H9 (cell line): Measurements from ENCODE around the gene ARPC1A. TPM values are rescaled to one million over a fixed set of nuclear protein-coding genes. Genes with fewer than 3 reads are reported as not detected.

Experiments used
- DNase-seq: peaks from one replicate; pipeline ENCODE4 v3.0.0-alpha.2; 2017
- H2AFZ ChIP-seq: one replicate; pipeline ENCODE4 v1.6.1; 2013; ENCODE audit warnings: mild to moderate bottlenecking, low read length, control low read depth, moderate library complexity
- H2AK5ac ChIP-seq: 2 replicates; pipeline ENCODE4 v1.6.1; 2013; ENCODE audit warnings: low read length, control low read depth, mixed read lengths; ENCODE audit not compliant: insufficient read length
- H2BK120ac ChIP-seq: one replicate; pipeline ENCODE4 v1.6.1; 2013; ENCODE audit warnings: low read depth, mild to moderate bottlenecking, low read length, control low read depth, inconsistent platforms; ENCODE audit not compliant: poor library complexity, severe bottlenecking
- H2BK12ac ChIP-seq: 2 replicates; pipeline ENCODE4 v1.6.1; 2013; ENCODE audit warnings: low read length, control low read depth, mixed read lengths, low read depth; ENCODE audit not compliant: insufficient read length
- H2BK15ac ChIP-seq: 2 replicates; pipeline ENCODE4 v1.6.1; 2013; ENCODE audit warnings: low read depth, low read length, control low read depth
- H2BK20ac ChIP-seq: one replicate; pipeline ENCODE4 v1.6.1; 2013; ENCODE audit warnings: low read depth, mild to moderate bottlenecking, low read length, control low read depth, inconsistent platforms; ENCODE audit not compliant: poor library complexity, severe bottlenecking
- H2BK5ac ChIP-seq: 2 replicates; pipeline ENCODE4 v1.6.1; 2013; ENCODE audit warnings: low read length, control low read depth, mixed read lengths; ENCODE audit not compliant: insufficient read length
- H3K14ac ChIP-seq: 2 replicates; pipeline ENCODE4 v1.6.1; 2013; ENCODE audit warnings: low read length, control low read depth; ENCODE audit not compliant: insufficient read depth
- H3K18ac ChIP-seq: 2 replicates; pipeline ENCODE4 v1.6.1; 2013; ENCODE audit warnings: low read depth, mild to moderate bottlenecking, mixed read lengths, low read length, control low read depth; ENCODE audit not compliant: insufficient read length
- H3K23ac ChIP-seq: 2 replicates; pipeline ENCODE4 v1.6.1; 2013; ENCODE audit warnings: low read length, control low read depth, mixed read lengths, low read depth; ENCODE audit not compliant: insufficient read length
- H3K23me2 ChIP-seq: 2 replicates; pipeline ENCODE4 v1.6.1; 2013; ENCODE audit warnings: low read depth, mild to moderate bottlenecking, mixed read lengths, low read length, control low read depth; ENCODE audit not compliant: insufficient read length, poor library complexity, severe bottlenecking
- H3K27ac ChIP-seq: 2 replicates; pipeline ENCODE4 v1.5.1; 2013; ENCODE audit warnings: low read length, control low read depth, mixed read lengths, low read depth; ENCODE audit not compliant: insufficient read length
- H3K27me3 ChIP-seq: 2 replicates; pipeline ENCODE4 v1.6.1; 2013; ENCODE audit warnings: low read length, control low read depth, inconsistent platforms; ENCODE audit not compliant: insufficient read depth
- H3K4ac ChIP-seq: 2 replicates; pipeline ENCODE4 v1.6.1; 2013; ENCODE audit warnings: low read depth, mild to moderate bottlenecking, control low read depth, inconsistent platforms, low read length, moderate library complexity
- H3K4me1 ChIP-seq: 2 replicates; pipeline ENCODE4 v1.6.1; 2013; ENCODE audit warnings: low read length, control low read depth, inconsistent platforms; ENCODE audit not compliant: insufficient read depth
- H3K4me2 ChIP-seq: 2 replicates; pipeline ENCODE4 v1.6.1; 2013; ENCODE audit warnings: low read length, control low read depth, mixed read lengths; ENCODE audit not compliant: insufficient read length, insufficient read depth
- H3K56ac ChIP-seq: 2 replicates; pipeline ENCODE4 v1.6.1; 2013; ENCODE audit warnings: low read depth, mild to moderate bottlenecking, mixed read lengths, low read length, control low read depth; ENCODE audit not compliant: insufficient read length
- H3K79me1 ChIP-seq: 2 replicates; pipeline ENCODE4 v1.6.1; 2013; ENCODE audit warnings: low read depth, mild to moderate bottlenecking, moderate library complexity, low read length, control low read depth, inconsistent platforms; ENCODE audit not compliant: insufficient read depth, poor library complexity, severe bottlenecking
- H3K79me2 ChIP-seq: 2 replicates; pipeline ENCODE4 v1.6.1; 2013; ENCODE audit warnings: low read length, control low read depth, inconsistent platforms; ENCODE audit not compliant: insufficient read depth
- H3K9ac ChIP-seq: 2 replicates; pipeline ENCODE4 v1.6.1; 2013; ENCODE audit warnings: low read length, control low read depth, mixed read lengths; ENCODE audit not compliant: insufficient read length; ENCODE audit errors: extremely low read depth
- H3K9me3 ChIP-seq: one replicate; pipeline ENCODE4 v1.6.1; 2013; ENCODE audit warnings: low read depth, low read length, inconsistent platforms; ENCODE audit not compliant: control insufficient read depth
- H3T11ph ChIP-seq: one replicate; pipeline ENCODE4 v1.6.1; 2013; ENCODE audit warnings: mild to moderate bottlenecking, low read length, control low read depth, inconsistent platforms
- H4K20me1 ChIP-seq: one replicate; pipeline ENCODE4 v1.6.1; 2013; ENCODE audit not compliant: control insufficient read depth, insufficient read length, insufficient read depth
- H4K5ac ChIP-seq: 2 replicates; pipeline ENCODE4 v1.6.1; 2013; ENCODE audit warnings: low read depth, mild to moderate bottlenecking, mixed read lengths, low read length, control low read depth; ENCODE audit not compliant: insufficient read length
- H4K8ac ChIP-seq: replicated peaks from 2 replicates; pipeline ENCODE4 v1.6.1; 2013; ENCODE audit warnings: low read length, control low read depth, mixed read lengths, low read depth; ENCODE audit not compliant: insufficient read length
- H4K91ac ChIP-seq: 2 replicates; pipeline ENCODE4 v1.6.1; 2013; ENCODE audit warnings: low read depth, mild to moderate bottlenecking, moderate library complexity, mixed read lengths, low read length, control low read depth; ENCODE audit not compliant: insufficient read length
- H3K27ac Mint-ChIP-seq, 3 experiments: 2 replicates in 2 of 3; 3 replicates in 1 of 3; pipeline ENCODE4 v1.8.0; 2020 to 2021; ENCODE audit warnings: mixed read lengths in 3 of 3, mild to moderate bottlenecking in 1 of 3, moderate library complexity in 1 of 3
- H3K27me3 Mint-ChIP-seq: 2 replicates; pipeline ENCODE4 v1.8.0; 2021; ENCODE audit warnings: low read depth, mild to moderate bottlenecking, moderate library complexity, mixed read lengths
- H3K36me3 Mint-ChIP-seq, 3 experiments: 2 replicates in 2 of 3; 3 replicates in 1 of 3; pipeline ENCODE4 v1.8.0; 2020 to 2021; ENCODE audit warnings: low read depth in 3 of 3, mixed read lengths in 3 of 3; ENCODE audit not compliant: insufficient read depth in 1 of 3
- H3K4me1 Mint-ChIP-seq, 2 experiments: 2 replicates each; pipeline ENCODE4 v1.8.0; 2020; ENCODE audit warnings: mixed read lengths in 2 of 2
- H3K4me3 Mint-ChIP-seq, 2 experiments: 2 replicates in 1 of 2; 3 replicates in 1 of 2; pipeline ENCODE4 v1.8.0; 2020 to 2021; ENCODE audit warnings: mild to moderate bottlenecking in 2 of 2, mixed read lengths in 2 of 2, moderate library complexity in 1 of 2
- H3K9me3 Mint-ChIP-seq, 2 experiments: 2 replicates in 1 of 2; 3 replicates in 1 of 2; pipeline ENCODE4 v1.8.0; 2020; ENCODE audit warnings: mild to moderate bottlenecking in 2 of 2, mixed read lengths in 2 of 2, moderate library complexity in 1 of 2
- WGBS: extraction: QIAGEN DNeasy Blood & Tissue Kit; methylation state at CpG from one replicate; pipeline ENCODE4 v1.1.7; 2013; ENCODE audit warnings: missing lambda C conversion rate, low lambda C conversion rate, mixed read lengths; ENCODE audit not compliant: insufficient read length; ENCODE audit errors: extremely low coverage; 5-methylcytosine and 5-hydroxymethylcytosine counted together
- total RNA-seq: library from RNA; stranded (reverse); gene quantifications from 2 replicates; pipeline ENCODE4 v1.2.1, GENCODE V29; 2021
- TF ChIP-seq, protein P1 (sequence below): fragments of 200-600 bp; sonication (generic); conservative IDR thresholded peaks from 3 replicates; pipeline ENCODE4 v1.8.0; 2021; ENCODE audit warnings: antibody characterized with exemption, mild to moderate bottlenecking

Gene ARPC1A
- total RNA-seq, 1 experiment from 2014 or later, result 169 TPM

DNA sequence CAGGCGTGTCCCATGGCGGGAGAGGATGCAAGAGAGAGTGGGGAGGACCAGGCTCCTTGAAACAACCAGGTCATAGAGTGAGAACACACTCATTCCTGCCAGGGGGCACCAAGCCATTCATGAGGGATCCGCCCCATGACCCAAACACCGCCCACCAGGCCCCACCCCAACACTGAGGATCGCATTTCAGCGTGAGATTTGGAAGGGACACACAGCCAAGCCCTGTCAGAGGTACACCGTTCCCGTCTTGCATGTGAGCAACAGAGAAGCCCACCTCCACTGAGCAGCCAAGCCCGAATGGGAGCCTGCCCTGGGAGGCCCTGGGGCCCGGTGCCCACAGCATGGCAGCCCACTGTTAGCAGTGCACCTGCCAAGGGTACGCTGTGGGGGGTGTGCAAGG is 40.9 kb downstream of the ARPC1A start:
- H3K4me3 Mint-ChIP-seq, result no peak overlapping the region

More for the DNA sequence above, 40.9 kb downstream of the ARPC1A start:
- Histone ChIP-seq H3K18ac (no peak overlapping the region), H3T11ph (no peak overlapping the region), H3K4ac (no peak overlapping the region), H2BK12ac (no peak overlapping the region), H2BK15ac (no peak overlapping the region), H3K27me3 (no peaks in the 10 kb centered on the region), H3K23me2 (peaks cover 3% of the 10 kb centered on the region), H4K91ac (no peak overlapping the region), H3K14ac (no peak overlapping the region), H3K4me2 (no peak overlapping the region), H3K9ac (no peak overlapping the region), H4K20me1 (no peaks in the 10 kb centered on the region), H2BK5ac (no peak overlapping the region), H2BK120ac (no peak overlapping the region), H4K5ac (no peak overlapping the region), H3K79me2 (no peaks in the 10 kb centered on the region), H3K27ac (no peak overlapping the region), H3K4me1 (peaks cover 3% of the 10 kb centered on the region; the same call in 1 of the 2 replicates), H3K56ac (no peak overlapping the region), H3K79me1 (no peaks in the 10 kb centered on the region), H2BK20ac (no peak overlapping the region), H3K9me3 (no peaks in the 10 kb centered on the region), H2AFZ (no peak overlapping the region), H4K8ac (no peak overlapping the region), H3K23ac (no peak overlapping the region), H2AK5ac (no peak overlapping the region)
- TF ChIP-seq, protein P1, sequence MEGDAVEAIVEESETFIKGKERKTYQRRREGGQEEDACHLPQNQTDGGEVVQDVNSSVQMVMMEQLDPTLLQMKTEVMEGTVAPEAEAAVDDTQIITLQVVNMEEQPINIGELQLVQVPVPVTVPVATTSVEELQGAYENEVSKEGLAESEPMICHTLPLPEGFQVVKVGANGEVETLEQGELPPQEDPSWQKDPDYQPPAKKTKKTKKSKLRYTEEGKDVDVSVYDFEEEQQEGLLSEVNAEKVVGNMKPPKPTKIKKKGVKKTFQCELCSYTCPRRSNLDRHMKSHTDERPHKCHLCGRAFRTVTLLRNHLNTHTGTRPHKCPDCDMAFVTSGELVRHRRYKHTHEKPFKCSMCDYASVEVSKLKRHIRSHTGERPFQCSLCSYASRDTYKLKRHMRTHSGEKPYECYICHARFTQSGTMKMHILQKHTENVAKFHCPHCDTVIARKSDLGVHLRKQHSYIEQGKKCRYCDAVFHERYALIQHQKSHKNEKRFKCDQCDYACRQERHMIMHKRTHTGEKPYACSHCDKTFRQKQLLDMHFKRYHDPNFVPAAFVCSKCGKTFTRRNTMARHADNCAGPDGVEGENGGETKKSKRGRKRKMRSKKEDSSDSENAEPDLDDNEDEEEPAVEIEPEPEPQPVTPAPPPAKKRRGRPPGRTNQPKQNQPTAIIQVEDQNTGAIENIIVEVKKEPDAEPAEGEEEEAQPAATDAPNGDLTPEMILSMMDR, result no peak
- Mint-ChIP-seq H3K27me3 (no peaks in the 10 kb centered on the region), H3K27ac (peak overlapping the region in 1 of 3 experiments; percentile 89; a peak in 5 of 7 replicates), H3K4me1 (peaks cover 7 to 13% of the 10 kb centered on the region in 2 experiments), H3K36me3 (peaks cover 12 to 49% (median 39%) of the 10 kb centered on the region in 3 experiments; a peak in 6 of 7 replicates), H3K9me3 (no peaks in the 10 kb centered on the region)
- WGBS, result no CpG with 5 or more reads among the region's 11 CpGs
- DNase-seq, result peak; percentile 69
